ACHN (cell line): ENCODE data around the gene ARHGDIB.

Source experiments
- DNase-seq: peaks from one replicate; pipeline ENCODE4 v3.0.0-alpha.2; 2015
- in situ Hi-C: cut with HindIII; loops from 2 replicates; pipeline ENCODE4 v1.10.0; 2017; ENCODE audit warnings: low sequenced_read_pairs, low pct_ligation_motif_present, low pct_unique_long_range_greater_than_20kb

The ARHGDIB gene

GRCh38 chr12:14986449-14986848 lies 25.0 kb upstream of the ARHGDIB start:
- DNase-seq = no peak
- in situ Hi-C loops = no loop called here

GRCh38 chr12:14984766-14985285 lies 23.4 kb upstream of the ARHGDIB start:
- in situ Hi-C loops = no loop called here
- DNase-seq = no peak

- DNase-seq = no peak
- in situ Hi-C loops = no loop called here
These were observed 22.6 kb upstream of the ARHGDIB start for GRCh38 chr12:14984036-14984435.

- DNase-seq = no peak
- in situ Hi-C loops = no loop called here
These were observed 21.6 kb upstream of the ARHGDIB start for GRCh38 chr12:14982991-14983390.

GRCh38 chr12:14982562-14982961 lies 21.2 kb upstream of the ARHGDIB start:
- in situ Hi-C loops = no loop called here
- DNase-seq = no peak

GRCh38 chr12:14981049-14981448 lies 19.6 kb upstream of the ARHGDIB start:
- no peak for DNase-seq
- in situ Hi-C loops = no loop called here

- DNase-seq = no peak
- in situ Hi-C loops = no loop called here
These were observed 18.1 kb upstream of the ARHGDIB start for GRCh38 chr12:14979468-14979867.

GRCh38 chr12:14976658-14977057 lies 15.3 kb upstream of the ARHGDIB start:
- DNase-seq = no peak
- in situ Hi-C loops = no loop called here

- in situ Hi-C loops = no loop called here
- DNase-seq = no peak
These were observed 14.1 kb upstream of the ARHGDIB start for GRCh38 chr12:14975457-14975856.

GRCh38 chr12:14974633-14975032 lies 13.2 kb upstream of the ARHGDIB start:
- in situ Hi-C loops = no loop called here
- DNase-seq = no peak

- in situ Hi-C loops = no loop called here
- DNase-seq = no peak
These were observed 11.4 kb upstream of the ARHGDIB start, which contains the start of gene PDE6H for GRCh38 chr12:14972816-14973215. TSS of gene PDE6H (plus strand) at chr12:14973042. CDS start at chr12:14978013, 4,971 bp downstream.

GRCh38 chr12:14970473-14970872 lies 9.1 kb upstream of the ARHGDIB start:
- in situ Hi-C loops = no loop called here
- DNase-seq = no peak

GRCh38 chr12:14968478-14968877 lies 7.1 kb upstream of the ARHGDIB start:
- DNase-seq = no peak
- in situ Hi-C loops = no loop called here

- in situ Hi-C loops = no loop called here
These were observed 3.8 kb upstream of the ARHGDIB start for GRCh38 chr12:14965221-14965620.

GRCh38 chr12:14964406-14964805 lies 3.0 kb upstream of the ARHGDIB start:
- in situ Hi-C loops = no loop called here
- DNase-seq = no peak

More at GRCh38 chr12:14965221-14965620, 3.8 kb upstream of the ARHGDIB start:
- no peak for DNase-seq

- in situ Hi-C loops = no loop called here
- no peak for DNase-seq
These were observed 2.1 kb upstream of the ARHGDIB start for GRCh38 chr12:14963520-14963919.

- no peak for DNase-seq
- in situ Hi-C loops = no loop called here
These were observed 1.4 kb upstream of the ARHGDIB start for GRCh38 chr12:14962797-14963196.

GRCh38 chr12:14962153-14962539 lies 745 bp upstream of the ARHGDIB start:
- no peak for DNase-seq
- in situ Hi-C loops = no loop called here

GRCh38 chr12:14960548-14961465 lies 594 bp downstream of the ARHGDIB start:
- no peak for DNase-seq
- in situ Hi-C loops = no loop called here

- in situ Hi-C loops = no loop called here
- DNase-seq = no peak
These were observed 1.4 kb downstream of the ARHGDIB start for GRCh38 chr12:14959916-14960496.
